ENCODE measurements around the gene FAM177A1.

- TF ChIP-seq POLR2A (IDR thresholded peaks at IDR 0.05) = no peak
- TF ChIP-seq, protein P1, sequence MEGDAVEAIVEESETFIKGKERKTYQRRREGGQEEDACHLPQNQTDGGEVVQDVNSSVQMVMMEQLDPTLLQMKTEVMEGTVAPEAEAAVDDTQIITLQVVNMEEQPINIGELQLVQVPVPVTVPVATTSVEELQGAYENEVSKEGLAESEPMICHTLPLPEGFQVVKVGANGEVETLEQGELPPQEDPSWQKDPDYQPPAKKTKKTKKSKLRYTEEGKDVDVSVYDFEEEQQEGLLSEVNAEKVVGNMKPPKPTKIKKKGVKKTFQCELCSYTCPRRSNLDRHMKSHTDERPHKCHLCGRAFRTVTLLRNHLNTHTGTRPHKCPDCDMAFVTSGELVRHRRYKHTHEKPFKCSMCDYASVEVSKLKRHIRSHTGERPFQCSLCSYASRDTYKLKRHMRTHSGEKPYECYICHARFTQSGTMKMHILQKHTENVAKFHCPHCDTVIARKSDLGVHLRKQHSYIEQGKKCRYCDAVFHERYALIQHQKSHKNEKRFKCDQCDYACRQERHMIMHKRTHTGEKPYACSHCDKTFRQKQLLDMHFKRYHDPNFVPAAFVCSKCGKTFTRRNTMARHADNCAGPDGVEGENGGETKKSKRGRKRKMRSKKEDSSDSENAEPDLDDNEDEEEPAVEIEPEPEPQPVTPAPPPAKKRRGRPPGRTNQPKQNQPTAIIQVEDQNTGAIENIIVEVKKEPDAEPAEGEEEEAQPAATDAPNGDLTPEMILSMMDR (IDR thresholded peaks at IDR 0.05) = no peak
Measured at GRCh38 chr14:35117112-35117511, 71.0 kb downstream of the FAM177A1 start.
